Liver (tissue), 3 donors: Measurements from ENCODE around the gene ARX.

Experiments used
- ATF3 ChIP-seq: IDR thresholded peaks from 2 replicates; pipeline ENCODE4 v1.6.1; 2016; ENCODE audit warnings: antibody characterized with exemption
- CTCF ChIP-seq: fragments of 150-350 bp; IDR thresholded peaks from 2 replicates; pipeline ENCODE4 v1.5.1; 2017; ENCODE audit warnings: improper control_type of control experiment, low read depth, low read length; ENCODE audit not compliant: missing input control
- RXRA ChIP-seq, 2 donors: IDR thresholded peaks; 2 replicates each; pipeline ENCODE4 v1.6.1; 2017 to 2018; ENCODE audit warnings: antibody characterized with exemption in 2 of 2, mild to moderate bottlenecking in 1 of 2
- donor health status: healthy.
- donor health status: healthy.

GRCh38 chrX:25026576-25026975, 10.8 kb upstream of the ARX start:
- TF ChIP-seq CTCF (no peak), ATF3 (no peak), RXRA (IDR thresholded peaks at IDR 0.05) (no peak)
